Liver (tissue), 3 donors: ENCODE measurements around the gene UBXN7.

Experiments
- CTCF ChIP-seq: fragments of 150-350 bp; IDR thresholded peaks from 2 replicates; pipeline ENCODE4 v1.5.1; 2017; ENCODE audit warnings: improper control_type of control experiment, low read depth, low read length; ENCODE audit not compliant: missing input control
- EGR1 ChIP-seq, 2 donors: IDR thresholded peaks; 2 replicates each; pipeline ENCODE4 v1.6.1; 2016 to 2018; ENCODE audit warnings: antibody characterized with exemption in 2 of 2, low read depth in 2 of 2
- GABPA ChIP-seq, 2 donors: IDR thresholded peaks in 1 of 2; conservative IDR thresholded peaks in 1 of 2; 2 replicates each; pipeline ENCODE4 v1.6.1; 2016; ENCODE audit warnings: antibody characterized with exemption in 2 of 2, mild to moderate bottlenecking in 1 of 2, moderate library complexity in 1 of 2
- MAX ChIP-seq: IDR thresholded peaks from 2 replicates; pipeline ENCODE4 v1.6.1; 2016; ENCODE audit warnings: antibody characterized with exemption
- NR2F2 ChIP-seq: IDR thresholded peaks from 2 replicates; pipeline ENCODE4 v1.6.1; 2016; ENCODE audit warnings: antibody characterized with exemption
- RAD21 ChIP-seq, 2 donors: IDR thresholded peaks; 2 replicates each; pipeline ENCODE4 v1.6.1; 2016; ENCODE audit warnings: antibody characterized with exemption in 2 of 2, mild to moderate bottlenecking in 2 of 2
- REST ChIP-seq: IDR thresholded peaks from 2 replicates; pipeline ENCODE4 v1.6.1; 2016; ENCODE audit warnings: antibody characterized with exemption, mild to moderate bottlenecking
- TAF1 ChIP-seq: conservative IDR thresholded peaks from 2 replicates; pipeline ENCODE4 v1.6.1; 2016; ENCODE audit warnings: antibody characterized with exemption, mild to moderate bottlenecking
- YY1 ChIP-seq: IDR thresholded peaks from 2 replicates; pipeline ENCODE4 v1.6.1; 2016; ENCODE audit warnings: antibody characterized with exemption, mild to moderate bottlenecking
- donor health status: healthy.
- donor health status: healthy.

- no peak for TF ChIP-seq CTCF
- no peak for TF ChIP-seq NR2F2
- no peak for TF ChIP-seq EGR1 (IDR thresholded peaks at IDR 0.05; ENCODE audit: low read depth in 2 of 2)
- TF ChIP-seq TAF1: no peak
- TF ChIP-seq YY1: no peak
- no peak for TF ChIP-seq MAX
- TF ChIP-seq RAD21 (IDR thresholded peaks at IDR 0.05): no peak
- TF ChIP-seq REST: no peak
- no peak for TF ChIP-seq GABPA (IDR thresholded peaks at IDR 0.05 in 1 of 2, conservative IDR thresholded peaks at IDR 0.05 in 1 of 2)
Observed at GRCh38 chr3:196357905-196358304, 74.3 kb downstream of the UBXN7 start.
